ENCODE data around the gene GPR143.

The GPR143 gene

DNA sequence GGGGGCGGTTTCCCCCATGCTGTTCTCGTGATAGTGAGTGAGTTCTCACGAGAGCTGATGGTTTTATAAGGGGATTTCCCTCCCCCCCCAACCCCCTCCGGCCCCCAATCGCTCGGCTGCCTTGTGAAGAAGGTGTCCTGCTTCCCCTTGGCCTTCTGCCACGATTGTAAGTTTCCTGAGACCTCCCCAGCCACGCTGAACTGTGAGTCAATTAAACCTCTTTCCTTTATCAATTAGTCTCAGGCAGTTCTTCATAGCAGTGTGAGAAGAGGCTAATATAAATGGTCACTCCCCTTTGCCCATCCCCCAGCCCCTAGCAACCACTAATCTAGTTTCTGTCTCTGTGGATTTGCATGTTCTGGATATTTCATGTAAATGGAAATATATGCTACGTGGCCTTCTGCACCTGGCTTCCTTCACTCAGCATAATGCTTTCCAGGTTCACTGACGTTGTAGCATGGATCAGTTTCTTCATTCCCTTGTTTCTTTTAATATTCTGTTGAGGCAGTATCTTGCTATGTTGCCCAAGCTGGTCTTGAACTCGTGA lies 16.4 kb downstream of the GPR143 start:
- TF ChIP-seq, protein P1, sequence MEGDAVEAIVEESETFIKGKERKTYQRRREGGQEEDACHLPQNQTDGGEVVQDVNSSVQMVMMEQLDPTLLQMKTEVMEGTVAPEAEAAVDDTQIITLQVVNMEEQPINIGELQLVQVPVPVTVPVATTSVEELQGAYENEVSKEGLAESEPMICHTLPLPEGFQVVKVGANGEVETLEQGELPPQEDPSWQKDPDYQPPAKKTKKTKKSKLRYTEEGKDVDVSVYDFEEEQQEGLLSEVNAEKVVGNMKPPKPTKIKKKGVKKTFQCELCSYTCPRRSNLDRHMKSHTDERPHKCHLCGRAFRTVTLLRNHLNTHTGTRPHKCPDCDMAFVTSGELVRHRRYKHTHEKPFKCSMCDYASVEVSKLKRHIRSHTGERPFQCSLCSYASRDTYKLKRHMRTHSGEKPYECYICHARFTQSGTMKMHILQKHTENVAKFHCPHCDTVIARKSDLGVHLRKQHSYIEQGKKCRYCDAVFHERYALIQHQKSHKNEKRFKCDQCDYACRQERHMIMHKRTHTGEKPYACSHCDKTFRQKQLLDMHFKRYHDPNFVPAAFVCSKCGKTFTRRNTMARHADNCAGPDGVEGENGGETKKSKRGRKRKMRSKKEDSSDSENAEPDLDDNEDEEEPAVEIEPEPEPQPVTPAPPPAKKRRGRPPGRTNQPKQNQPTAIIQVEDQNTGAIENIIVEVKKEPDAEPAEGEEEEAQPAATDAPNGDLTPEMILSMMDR (IDR thresholded peaks at IDR 0.05; ENCODE audit: control insufficient read depth, extremely low read depth, insufficient read depth) = no peak
- no peak overlapping the region for H3K4me3 ChIP-seq (ENCODE audit: low read depth, low read length)
- no peak for DNase-seq (ENCODE audit: low read depth)

DNA sequence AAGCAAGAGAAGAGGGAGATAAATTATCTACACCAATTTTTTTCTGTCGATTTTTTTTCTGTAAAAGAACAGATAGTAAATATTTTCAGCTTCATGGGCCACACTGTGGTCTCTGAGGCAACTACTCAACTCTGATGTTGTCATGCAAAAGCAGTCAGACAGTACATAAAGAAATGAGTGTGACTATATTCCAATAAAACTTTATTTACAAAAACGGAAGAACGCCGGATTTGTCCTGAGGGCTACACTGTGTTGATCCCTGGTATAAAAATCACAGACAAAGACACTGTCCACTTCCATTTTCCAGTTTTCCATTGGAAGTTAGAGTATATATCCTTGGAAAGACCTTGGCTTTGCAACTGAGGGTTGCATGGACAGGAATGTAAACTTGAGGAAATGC lies 18.0 kb downstream of the GPR143 start:
- TF ChIP-seq, protein P1 (IDR thresholded peaks at IDR 0.05; ENCODE audit: control insufficient read depth, extremely low read depth, insufficient read depth) = no peak
- DNase-seq (ENCODE audit: low read depth) = no peak
- H3K4me3 ChIP-seq (ENCODE audit: low read depth, low read length) = no peak overlapping the region

DNA sequence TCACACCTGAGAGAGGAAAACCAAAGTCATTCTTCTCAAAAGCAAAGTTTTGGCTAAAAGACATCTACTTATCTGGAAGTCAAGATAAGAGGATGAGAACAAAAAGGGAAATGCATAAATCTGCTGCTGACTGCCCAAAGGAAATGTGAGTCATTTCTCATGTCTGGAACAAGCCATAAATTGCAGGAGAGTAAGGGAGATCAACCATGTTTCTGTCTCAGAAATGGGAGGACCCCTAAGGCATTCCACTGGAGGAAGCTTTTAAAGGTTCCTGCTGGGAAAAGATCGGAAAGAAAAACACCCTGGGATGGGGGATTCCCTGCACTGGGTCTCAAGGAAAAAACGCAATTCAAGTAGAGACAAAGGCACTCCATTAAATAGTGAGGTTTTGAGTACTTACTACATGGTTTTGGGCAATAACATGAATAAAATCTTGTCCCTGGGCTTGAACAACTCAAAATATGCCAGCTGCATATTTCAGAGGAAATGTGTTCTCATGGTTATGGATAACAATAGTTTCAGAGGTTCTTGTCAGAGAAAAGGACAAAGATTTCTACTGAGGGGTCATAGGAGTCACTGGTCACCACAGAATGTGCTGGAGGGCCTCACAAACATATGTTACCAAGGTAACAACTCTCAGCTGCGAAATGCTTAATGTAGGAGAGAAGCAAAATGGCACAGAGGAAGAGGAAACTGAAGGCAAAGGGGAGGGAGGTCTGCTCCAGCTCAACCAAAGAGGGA lies 19.3 kb downstream of the GPR143 start:
- H3K4me3 ChIP-seq (ENCODE audit: low read depth, low read length) = no peak overlapping the region
- no peak for DNase-seq (ENCODE audit: low read depth)
- TF ChIP-seq, protein P1 (IDR thresholded peaks at IDR 0.05; ENCODE audit: control insufficient read depth, extremely low read depth, insufficient read depth) = no peak

DNA sequence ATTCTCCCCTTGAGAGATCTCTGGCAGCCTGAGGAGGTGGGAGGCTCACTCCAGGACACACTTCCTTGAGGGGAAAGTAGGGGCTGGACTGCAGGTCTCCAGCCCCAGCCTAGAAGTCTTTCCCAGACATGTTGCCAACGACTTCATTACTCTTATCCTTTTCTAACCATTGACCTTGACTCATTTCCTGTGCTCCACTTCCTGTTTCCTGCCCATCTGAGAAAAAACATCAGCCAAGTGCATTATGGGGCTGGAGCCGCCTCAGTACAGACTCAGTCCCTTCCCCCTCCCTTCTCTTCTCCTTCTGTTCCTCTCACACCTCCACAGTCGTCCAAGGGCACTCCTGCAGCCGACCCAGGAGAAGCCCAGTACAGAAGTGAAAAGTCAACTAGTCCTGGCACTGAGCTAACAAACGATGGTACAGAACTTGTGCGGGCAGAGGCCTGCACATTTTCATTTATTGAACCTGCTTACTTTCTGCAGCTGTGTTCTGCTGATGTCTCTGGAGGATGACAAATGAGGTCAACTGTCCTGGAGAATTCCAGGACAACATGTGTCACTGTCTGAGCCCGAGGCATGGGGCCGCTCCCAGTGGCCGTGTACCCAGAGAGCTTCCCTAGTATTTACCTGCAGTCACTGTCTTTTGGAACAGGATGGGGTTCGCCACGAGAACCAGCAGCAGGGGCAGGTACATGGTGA lies 20.1 kb downstream of the GPR143 start:
- H3K4me3 ChIP-seq (ENCODE audit: low read depth, low read length) = no peak overlapping the region
- no peak for DNase-seq (ENCODE audit: low read depth)
- TF ChIP-seq, protein P1 (IDR thresholded peaks at IDR 0.05; ENCODE audit: control insufficient read depth, extremely low read depth, insufficient read depth) = no peak

DNA sequence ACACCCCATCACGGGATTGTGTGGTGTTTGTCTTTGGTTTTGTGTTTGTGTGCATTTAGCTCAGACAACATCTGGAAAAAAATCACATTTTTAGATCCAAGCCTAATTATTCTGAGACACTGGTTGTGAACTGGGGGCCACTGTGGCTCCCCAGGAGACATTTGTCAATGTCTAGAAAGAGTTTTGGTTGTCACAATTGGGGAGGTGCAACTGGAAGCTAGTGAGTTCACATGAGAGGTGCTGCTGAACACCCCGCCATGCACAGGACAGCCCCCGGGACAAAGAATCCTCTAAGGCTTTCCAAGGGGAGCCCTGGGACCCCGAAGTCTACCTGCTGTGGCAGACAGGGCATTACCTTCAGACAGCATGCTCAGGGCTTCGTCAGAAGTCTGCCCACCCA lies 26.5 kb downstream of the GPR143 start:
- TF ChIP-seq, protein P1 (IDR thresholded peaks at IDR 0.05; ENCODE audit: control insufficient read depth, extremely low read depth, insufficient read depth) = no peak
- H3K4me3 ChIP-seq (ENCODE audit: low read depth, low read length) = no peak overlapping the region
- DNase-seq (ENCODE audit: low read depth) = no peak

DNA sequence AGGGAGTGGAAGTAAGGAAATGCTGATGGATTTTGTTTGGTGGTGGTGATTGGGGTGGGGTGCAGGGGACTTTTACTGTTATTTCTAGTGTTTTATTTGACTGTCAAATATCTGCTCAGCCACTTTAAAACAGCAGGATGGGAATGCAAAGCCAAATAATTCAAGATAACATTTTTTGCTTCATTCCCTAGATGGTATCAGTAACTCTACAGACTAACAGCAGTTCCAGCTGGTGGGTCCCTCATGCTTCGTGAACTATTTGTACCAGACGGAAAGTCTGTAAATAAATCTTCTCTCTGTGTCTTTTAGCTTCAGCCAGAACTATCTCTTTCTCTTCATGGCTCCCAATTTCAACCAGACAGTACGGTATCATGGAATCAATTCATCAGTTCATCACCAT lies 27.5 kb downstream of the GPR143 start:
- DNase-seq (ENCODE audit: low read depth) = no peak
- TF ChIP-seq, protein P1 (IDR thresholded peaks at IDR 0.05; ENCODE audit: control insufficient read depth, extremely low read depth, insufficient read depth) = no peak
- H3K4me3 ChIP-seq (ENCODE audit: low read depth, low read length) = no peak overlapping the region
